Measurements from ENCODE around the gene NPC1. TPM values are rescaled to one million over a fixed set of nuclear protein-coding genes. Genes with fewer than 3 reads are reported as not detected.

The NPC1 gene
- total and polyA plus RNA-seq, 11 donors: 7.8 to 42.7 (median 16.8) TPM

DNA sequence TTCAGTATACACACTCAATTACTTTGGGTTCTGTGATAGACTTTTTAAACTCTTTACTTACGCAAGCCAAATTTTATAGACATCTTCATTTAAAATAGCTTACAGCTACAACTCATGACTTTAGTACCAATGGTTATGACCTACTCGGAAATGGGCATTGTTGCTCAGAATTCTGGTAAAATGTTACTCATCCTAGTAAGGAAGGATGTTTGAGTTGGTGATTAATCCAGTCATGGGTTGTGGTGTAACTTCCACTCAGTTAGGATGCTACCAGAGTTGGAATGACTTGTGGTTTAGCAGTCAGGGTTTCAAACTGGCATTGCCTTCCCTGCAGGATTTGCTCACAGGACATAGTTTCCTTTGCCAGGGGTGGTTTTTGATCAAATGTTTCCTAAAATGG is 7.4 kb upstream of the NPC1 start:
- peaks cover 0 to 11% (median 0%) of the 10 kb centered on the region in 12 donors for H3K4me1 ChIP-seq
- intact Hi-C loops (cut with DNase I): no loop called here
- peak overlapping the region in 1 of 12 donors; percentile 54 for H3K27ac ChIP-seq
- ATAC-seq (no peak), DNase-seq (no peak)
- H3K4me3 ChIP-seq: no peak overlapping the region
- no peaks in the 10 kb centered on the region for H3K36me3 ChIP-seq
- 82 to 96% (median 94%) methylated on average over 2 of the region's 2 CpGs for WGBS, 4 donors
- H3K9me3 ChIP-seq: no peaks in the 10 kb centered on the region
- TF ChIP-seq, protein P1, sequence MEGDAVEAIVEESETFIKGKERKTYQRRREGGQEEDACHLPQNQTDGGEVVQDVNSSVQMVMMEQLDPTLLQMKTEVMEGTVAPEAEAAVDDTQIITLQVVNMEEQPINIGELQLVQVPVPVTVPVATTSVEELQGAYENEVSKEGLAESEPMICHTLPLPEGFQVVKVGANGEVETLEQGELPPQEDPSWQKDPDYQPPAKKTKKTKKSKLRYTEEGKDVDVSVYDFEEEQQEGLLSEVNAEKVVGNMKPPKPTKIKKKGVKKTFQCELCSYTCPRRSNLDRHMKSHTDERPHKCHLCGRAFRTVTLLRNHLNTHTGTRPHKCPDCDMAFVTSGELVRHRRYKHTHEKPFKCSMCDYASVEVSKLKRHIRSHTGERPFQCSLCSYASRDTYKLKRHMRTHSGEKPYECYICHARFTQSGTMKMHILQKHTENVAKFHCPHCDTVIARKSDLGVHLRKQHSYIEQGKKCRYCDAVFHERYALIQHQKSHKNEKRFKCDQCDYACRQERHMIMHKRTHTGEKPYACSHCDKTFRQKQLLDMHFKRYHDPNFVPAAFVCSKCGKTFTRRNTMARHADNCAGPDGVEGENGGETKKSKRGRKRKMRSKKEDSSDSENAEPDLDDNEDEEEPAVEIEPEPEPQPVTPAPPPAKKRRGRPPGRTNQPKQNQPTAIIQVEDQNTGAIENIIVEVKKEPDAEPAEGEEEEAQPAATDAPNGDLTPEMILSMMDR (IDR thresholded peaks at IDR 0.05): no peak
- TF ChIP-seq POLR2A (IDR thresholded peaks at IDR 0.05): no peak
- H3K27me3 ChIP-seq: peaks cover 0 to 2% (median 0%) of the 10 kb centered on the region in 9 donors

DNA sequence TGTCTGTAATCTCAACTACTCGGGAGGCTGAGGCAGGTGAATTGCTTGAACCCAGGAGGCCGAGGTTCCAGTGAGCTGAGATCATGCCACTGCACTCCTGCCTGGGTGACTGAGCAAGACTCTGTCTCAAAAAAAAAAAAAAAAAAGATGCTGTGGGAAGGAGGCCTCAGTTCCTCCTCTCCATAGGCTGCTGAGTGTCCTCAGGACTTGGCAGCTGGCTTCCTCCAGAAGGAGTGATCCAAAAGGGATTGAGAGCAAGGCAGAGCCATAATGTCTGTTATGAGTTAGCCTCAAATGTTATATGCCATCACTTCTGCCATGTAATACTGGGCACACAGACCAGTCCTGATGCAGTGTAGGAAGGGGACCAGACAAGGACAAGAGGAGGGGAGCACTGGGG is 6.6 kb upstream of the NPC1 start:
- H3K9me3 ChIP-seq: no peaks in the 10 kb centered on the region
- H3K36me3 ChIP-seq: no peaks in the 10 kb centered on the region
- no peak for TF ChIP-seq POLR2A (IDR thresholded peaks at IDR 0.05)
- TF ChIP-seq, protein P1 (IDR thresholded peaks at IDR 0.05): no peak
- DNase-seq: no peak
- H3K4me1 ChIP-seq: peaks cover 0 to 11% (median 0%) of the 10 kb centered on the region in 12 donors
- no peak overlapping the region for H3K27ac ChIP-seq
- intact Hi-C loops (cut with DNase I): no loop called here
- H3K27me3 ChIP-seq: peaks cover 0 to 2% (median 0%) of the 10 kb centered on the region in 9 donors
- 93 to 96% (median 96%) methylated on average over 2 of the region's 2 CpGs for WGBS, 4 donors
- no peak for ATAC-seq
- no peak overlapping the region for H3K4me3 ChIP-seq

DNA sequence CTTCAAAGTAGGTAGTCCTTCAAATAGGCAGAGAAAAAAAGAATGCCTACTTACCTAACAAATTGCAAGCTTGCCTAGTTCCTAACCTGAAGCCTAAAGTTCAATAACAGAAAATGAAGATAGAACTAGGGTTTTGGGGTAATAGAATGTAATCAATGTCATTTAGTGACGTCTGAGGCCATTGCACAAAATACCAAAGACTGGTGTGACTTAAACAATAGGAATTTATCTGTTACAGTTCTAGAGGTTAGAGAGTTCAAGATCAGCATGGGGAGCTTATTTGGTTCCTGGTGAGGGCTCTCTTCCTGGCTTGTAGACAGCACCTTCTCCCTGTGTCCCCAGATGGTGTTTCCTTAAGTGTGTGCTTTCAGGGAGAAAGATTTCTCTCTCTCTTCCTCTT is 4.7 kb upstream of the NPC1 start:
- Histone ChIP-seq H3K27ac (no peak overlapping the region), H3K4me3 (no peak overlapping the region), H3K9me3 (no peaks in the 10 kb centered on the region), H3K27me3 (peaks cover 0 to 2% (median 0%) of the 10 kb centered on the region in 9 donors), H3K4me1 (peaks cover 0 to 11% (median 5%) of the 10 kb centered on the region in 12 donors), H3K36me3 (no peaks in the 10 kb centered on the region)
- 38 to 84% (median 58%) methylated on average over 1 of the region's 1 CpG for WGBS, 4 donors
- ATAC-seq: no peak
- TF ChIP-seq POLR2A (IDR thresholded peaks at IDR 0.05): no peak
- TF ChIP-seq, protein P1 (IDR thresholded peaks at IDR 0.05): no peak
- intact Hi-C loops (cut with DNase I): no loop called here
- no peak for DNase-seq

DNA sequence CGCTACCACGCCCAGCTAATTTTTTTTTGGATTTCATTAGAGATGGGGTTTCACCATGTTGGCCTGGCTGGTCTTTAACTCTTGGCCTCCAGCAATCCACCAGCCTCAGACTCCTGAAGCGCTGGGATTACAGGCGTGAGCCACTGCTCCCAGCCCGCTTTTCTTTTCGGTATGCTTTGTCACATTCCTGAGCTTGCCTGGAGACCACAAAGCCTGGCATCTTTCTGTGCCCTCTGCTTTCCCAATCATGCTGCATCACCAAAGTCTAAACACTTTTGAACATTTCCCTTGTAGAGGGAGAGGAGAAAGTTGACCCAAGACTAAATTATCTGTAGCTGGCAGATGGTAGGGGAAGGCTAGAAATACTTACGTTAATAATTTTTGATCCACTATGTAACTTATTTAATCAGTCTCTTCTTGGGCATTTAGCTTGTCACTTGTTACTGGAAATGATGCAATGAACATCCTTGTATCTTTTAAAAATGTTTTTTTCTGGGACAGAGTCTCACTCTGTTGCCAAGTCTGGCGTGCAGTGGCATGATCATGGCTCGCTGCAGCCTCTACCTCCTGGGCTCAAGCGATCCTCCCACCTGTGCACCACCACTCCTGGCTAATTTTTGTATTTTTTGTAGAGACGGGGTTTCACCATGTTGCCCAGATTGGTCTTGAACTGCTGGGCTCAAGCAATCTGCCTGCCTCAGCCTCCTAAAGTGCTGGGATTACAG is 2.7 kb upstream of the NPC1 start:
- Histone ChIP-seq H3K36me3 (no peaks in the 10 kb centered on the region), H3K4me1 (peaks cover 0 to 27% (median 18%) of the 10 kb centered on the region in 12 donors), H3K27ac (no peak overlapping the region), H3K4me3 (no peak overlapping the region), H3K27me3 (peaks cover 0 to 2% (median 0%) of the 10 kb centered on the region in 9 donors), H3K9me3 (no peaks in the 10 kb centered on the region)
- ATAC-seq (no peak), DNase-seq (no peak)
- intact Hi-C loops (cut with DNase I): loop anchor here in 4 of 10 donors (5.0 kb wide), 2 partner anchors 72 to 87 kb away; partner anchors contain the start of gene RMC1 (in 3 of the 4)
- TF ChIP-seq, protein P1 (IDR thresholded peaks at IDR 0.05): no peak
- TF ChIP-seq POLR2A (IDR thresholded peaks at IDR 0.05): no peak
- 86 to 92% (median 89%) methylated on average over 11 of the region's 11 CpGs for WGBS, 4 donors
